HG03159 (cell line): ENCODE results near the gene ZNG1C.
"Not testable (repeated sequence)": the region's sequence is repeated elsewhere in the genome, so short reads cannot be mapped to it uniquely, and the experiment has no call there.

Experiments used
- ATAC-seq: cut with Tn5 transposase; IDR thresholded peaks from one replicate; pipeline ENCODE4 v1.9.1; 2021; ENCODE audit warnings: mild to moderate bottlenecking, moderate library complexity; ENCODE audit not compliant: unreplicated experiment

The ZNG1C gene

GRCh38 chr9:68342265-68343025, 100.7 kb downstream of the ZNG1C start:
- ATAC-seq, result peak; percentile 81

DNA sequence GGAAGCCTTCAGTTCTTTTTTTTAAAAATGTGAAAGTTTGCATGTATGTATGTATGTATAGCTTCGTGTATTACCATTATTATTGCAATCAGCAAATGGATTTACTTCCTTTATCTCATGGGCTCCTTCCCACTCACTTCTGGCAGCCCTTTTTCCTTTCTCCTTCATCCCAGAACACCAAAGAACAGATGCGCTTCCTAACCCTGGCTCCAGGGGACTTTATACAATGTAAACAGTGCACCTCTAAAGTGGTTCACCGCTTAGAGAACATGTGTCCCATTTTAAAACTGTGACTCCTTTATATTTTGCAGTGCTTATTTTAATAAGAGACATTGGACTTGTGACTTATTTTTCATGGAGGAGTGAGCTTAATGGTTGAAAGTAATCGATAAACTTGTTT, 101.5 kb downstream of the ZNG1C start:
- not testable (repeated sequence) for ATAC-seq

DNA sequence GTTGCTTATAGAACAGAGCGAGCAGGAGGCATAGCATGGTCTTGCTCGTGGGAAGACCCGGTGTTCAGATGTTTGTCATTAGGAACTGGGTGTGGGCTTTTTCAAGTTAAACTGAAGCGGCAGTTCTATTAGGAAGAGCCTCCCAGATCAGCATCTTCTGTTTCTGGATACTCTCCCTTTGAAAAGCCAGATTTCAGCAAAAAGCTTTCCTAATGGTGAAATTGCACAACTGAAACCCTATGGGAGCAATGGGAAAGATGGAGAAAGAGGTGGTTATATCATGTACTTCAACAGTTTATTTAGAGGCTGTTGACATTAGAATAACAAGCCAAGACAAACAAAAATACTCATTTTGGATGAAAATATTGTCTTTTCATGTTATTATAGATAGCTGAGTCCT, 102.2 kb downstream of the ZNG1C start:
- not testable (repeated sequence) for ATAC-seq
